ENCODE data around the gene MEAK7. TPM values are rescaled to one million over a fixed set of nuclear protein-coding genes. Genes with fewer than 3 reads are reported as not detected.
A peak's percentile ranks its signal among the peaks of the same experiment; 100 is the strongest.

MEAK7 gene
- total and polyA plus RNA-seq, 5 donors from 2014 or later = 5.8 to 11.9 (median 7.9) TPM

- ATAC-seq (ENCODE audit: low read depth in 2 of 2) = no peak
- Mint-ChIP-seq H3K4me1 (peaks cover 0 to 6% (median 3%) of the 10 kb centered on the region in 4 donors), H3K9me3 (peaks cover 0 to 20% (median 5%) of the 10 kb centered on the region in 7 donors), H3K27ac (no peak overlapping the region), H3K4me3 (no peak overlapping the region), H3K36me3 (peaks cover 39% of the 10 kb centered on the region), H3K27me3 (no peaks in the 10 kb centered on the region)
- Histone ChIP-seq H3K27ac (ENCODE audit: insufficient read depth, low read length, poor library complexity, severe bottlenecking) (no peak overlapping the region), H3K36me3 (ENCODE audit: control insufficient read depth, insufficient read depth, low read length) (peaks cover 13% of the 10 kb centered on the region), H3K27me3 (ENCODE audit: control insufficient read depth, insufficient read depth, low read length) (no peaks in the 10 kb centered on the region), H3K9me3 (ENCODE audit: control insufficient read depth in 2 of 2, low read length in 2 of 2) (peaks cover 4 to 17% of the 10 kb centered on the region in 2 experiments), H3K4me3 (ENCODE audit: low read depth, low read length) (no peak overlapping the region), H3K4me1 (ENCODE audit: control insufficient read depth, insufficient read depth, low read length, poor library complexity, severe bottlenecking) (no peaks in the 10 kb centered on the region)
- DNase-seq = no peak
Observed at GRCh38 chr16:84467256-84467655, 37.2 kb downstream of the MEAK7 start.

- H3K4me3 Mint-ChIP-seq = no peak overlapping the region
- H3K27ac Mint-ChIP-seq = no peak overlapping the region
- H3K9me3 Mint-ChIP-seq = peaks cover 0 to 18% (median 3%) of the 10 kb centered on the region in 7 donors
- no peaks in the 10 kb centered on the region for H3K27me3 ChIP-seq (ENCODE audit: control insufficient read depth, insufficient read depth, low read length)
- DNase-seq (no peak), ATAC-seq (ENCODE audit: low read depth in 2 of 2) (no peak)
- H3K4me1 ChIP-seq (ENCODE audit: control insufficient read depth, insufficient read depth, low read length, poor library complexity, severe bottlenecking) = no peaks in the 10 kb centered on the region
- H3K9me3 ChIP-seq (ENCODE audit: control insufficient read depth in 2 of 2, low read length in 2 of 2) = peaks cover 4 to 14% of the 10 kb centered on the region in 2 experiments
- peaks cover 36% of the 10 kb centered on the region for H3K36me3 Mint-ChIP-seq
- H3K27me3 Mint-ChIP-seq = no peaks in the 10 kb centered on the region
- H3K27ac ChIP-seq (ENCODE audit: insufficient read depth, low read length, poor library complexity, severe bottlenecking) = no peak overlapping the region
- peaks cover 0 to 6% (median 3%) of the 10 kb centered on the region in 4 donors for H3K4me1 Mint-ChIP-seq
- peaks cover 13% of the 10 kb centered on the region for H3K36me3 ChIP-seq (ENCODE audit: control insufficient read depth, insufficient read depth, low read length)
- H3K4me3 ChIP-seq (ENCODE audit: low read depth, low read length) = no peak overlapping the region
Observed at GRCh38 chr16:84466692-84467091, 37.8 kb downstream of the MEAK7 start.

DNA sequence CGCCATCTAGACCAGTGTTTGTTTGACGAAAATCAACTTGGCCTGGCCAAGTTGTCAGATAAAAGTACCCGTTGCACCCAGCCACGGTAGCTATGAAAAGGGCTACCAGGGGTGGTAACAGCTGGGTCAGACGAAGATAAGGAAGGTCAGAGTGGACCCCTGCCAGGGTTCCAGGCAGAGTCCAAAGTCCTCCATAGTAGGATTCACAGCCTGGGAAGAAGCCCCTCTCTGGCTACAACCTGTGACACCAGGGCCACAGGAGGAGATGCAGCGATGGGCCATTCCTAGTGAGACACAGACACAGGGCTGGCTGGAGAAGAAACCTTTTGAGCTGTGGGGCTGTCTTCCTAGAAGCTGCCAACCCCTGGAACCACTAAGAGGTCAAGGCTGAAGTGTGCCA is 39.3 kb downstream of the MEAK7 start:
- ATAC-seq (ENCODE audit: low read depth in 2 of 2) (no peak), DNase-seq (no peak)
- no peak overlapping the region for H3K27ac Mint-ChIP-seq
- peaks cover 0 to 16% (median 5%) of the 10 kb centered on the region in 7 donors for H3K9me3 Mint-ChIP-seq
- Histone ChIP-seq H3K27me3 (ENCODE audit: control insufficient read depth, insufficient read depth, low read length) (no peaks in the 10 kb centered on the region), H3K9me3 (ENCODE audit: control insufficient read depth in 2 of 2, low read length in 2 of 2) (peaks cover 4 to 14% of the 10 kb centered on the region in 2 experiments), H3K27ac (ENCODE audit: insufficient read depth, low read length, poor library complexity, severe bottlenecking) (no peak overlapping the region), H3K36me3 (ENCODE audit: control insufficient read depth, insufficient read depth, low read length) (peaks cover 13% of the 10 kb centered on the region), H3K4me3 (ENCODE audit: low read depth, low read length) (no peak overlapping the region), H3K4me1 (ENCODE audit: control insufficient read depth, insufficient read depth, low read length, poor library complexity, severe bottlenecking) (no peaks in the 10 kb centered on the region)
- H3K4me1 Mint-ChIP-seq = peaks cover 0 to 6% (median 3%) of the 10 kb centered on the region in 4 donors
- H3K27me3 Mint-ChIP-seq = no peaks in the 10 kb centered on the region
- peaks cover 38% of the 10 kb centered on the region for H3K36me3 Mint-ChIP-seq
- H3K4me3 Mint-ChIP-seq = no peak overlapping the region

DNA sequence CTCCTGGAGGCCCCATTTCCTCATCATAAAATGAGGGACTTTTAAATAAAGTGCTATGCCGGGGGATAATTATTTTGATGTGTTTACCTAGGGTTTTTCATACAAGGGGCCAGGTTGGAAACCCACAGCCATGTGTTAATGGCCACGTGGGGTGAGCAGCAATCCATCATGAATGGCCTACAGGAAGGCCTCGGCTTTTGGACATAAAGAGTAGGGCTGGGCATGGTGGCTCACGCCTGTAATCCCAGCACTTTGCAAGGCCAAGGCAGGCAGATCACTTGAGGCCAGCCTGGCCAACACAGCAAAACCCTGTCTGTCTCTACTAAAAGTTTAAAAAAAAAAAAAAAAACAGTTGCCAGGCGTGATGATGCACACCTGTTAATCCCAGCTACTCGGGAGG is 40.3 kb downstream of the MEAK7 start:
- Mint-ChIP-seq H3K36me3 (peaks cover 35% of the 10 kb centered on the region), H3K27ac (peak overlapping the region in 1 of 3 donors; percentile 59), H3K4me3 (no peak overlapping the region), H3K27me3 (no peaks in the 10 kb centered on the region), H3K9me3 (peaks cover 0 to 16% (median 5%) of the 10 kb centered on the region in 7 donors), H3K4me1 (peaks cover 0 to 6% (median 3%) of the 10 kb centered on the region in 4 donors)
- DNase-seq = no peak
- Histone ChIP-seq H3K27me3 (ENCODE audit: control insufficient read depth, insufficient read depth, low read length) (no peaks in the 10 kb centered on the region), H3K9me3 (ENCODE audit: control insufficient read depth in 2 of 2, low read length in 2 of 2) (peaks cover 4 to 14% of the 10 kb centered on the region in 2 experiments), H3K36me3 (ENCODE audit: control insufficient read depth, insufficient read depth, low read length) (peaks cover 13% of the 10 kb centered on the region), H3K27ac (ENCODE audit: insufficient read depth, low read length, poor library complexity, severe bottlenecking) (no peak overlapping the region), H3K4me1 (ENCODE audit: control insufficient read depth, insufficient read depth, low read length, poor library complexity, severe bottlenecking) (no peaks in the 10 kb centered on the region), H3K4me3 (ENCODE audit: low read depth, low read length) (no peak overlapping the region)
- ATAC-seq (ENCODE audit: low read depth in 2 of 2) = no peak

GRCh38 chr16:84463221-84463620 is 41.2 kb downstream of the MEAK7 start:
- H3K27me3 ChIP-seq (ENCODE audit: control insufficient read depth, insufficient read depth, low read length) = no peaks in the 10 kb centered on the region
- H3K27ac ChIP-seq (ENCODE audit: insufficient read depth, low read length, poor library complexity, severe bottlenecking) = no peak overlapping the region
- peaks cover 4 to 14% of the 10 kb centered on the region in 2 experiments for H3K9me3 ChIP-seq (ENCODE audit: control insufficient read depth in 2 of 2, low read length in 2 of 2)
- Mint-ChIP-seq H3K9me3 (peaks cover 0 to 16% (median 5%) of the 10 kb centered on the region in 7 donors), H3K27ac (peak overlapping the region in 1 of 3 donors; percentile 20), H3K4me1 (peaks cover 0 to 6% (median 3%) of the 10 kb centered on the region in 4 donors), H3K36me3 (peaks cover 35% of the 10 kb centered on the region), H3K4me3 (no peak overlapping the region), H3K27me3 (no peaks in the 10 kb centered on the region)
- no peak overlapping the region for H3K4me3 ChIP-seq (ENCODE audit: low read depth, low read length)
- DNase-seq (no peak), ATAC-seq (ENCODE audit: low read depth in 2 of 2) (no peak)
- H3K4me1 ChIP-seq (ENCODE audit: control insufficient read depth, insufficient read depth, low read length, poor library complexity, severe bottlenecking) = no peaks in the 10 kb centered on the region
- H3K36me3 ChIP-seq (ENCODE audit: control insufficient read depth, insufficient read depth, low read length) = peaks cover 13% of the 10 kb centered on the region

- Histone ChIP-seq H3K4me1 (ENCODE audit: control insufficient read depth, insufficient read depth, low read length, poor library complexity, severe bottlenecking) (no peaks in the 10 kb centered on the region), H3K27ac (ENCODE audit: insufficient read depth, low read length, poor library complexity, severe bottlenecking) (no peak overlapping the region), H3K9me3 (ENCODE audit: control insufficient read depth in 2 of 2, low read length in 2 of 2) (peaks cover 4 to 12% of the 10 kb centered on the region in 2 experiments), H3K27me3 (ENCODE audit: control insufficient read depth, insufficient read depth, low read length) (no peaks in the 10 kb centered on the region), H3K4me3 (ENCODE audit: low read depth, low read length) (no peak overlapping the region), H3K36me3 (ENCODE audit: control insufficient read depth, insufficient read depth, low read length) (peaks cover 13% of the 10 kb centered on the region)
- H3K27ac Mint-ChIP-seq = peak overlapping the region in 1 of 3 donors; percentile 20
- H3K4me3 Mint-ChIP-seq = no peak overlapping the region
- DNase-seq (no peak), ATAC-seq (ENCODE audit: low read depth in 2 of 2) (no peak)
- H3K4me1 Mint-ChIP-seq = peaks cover 0 to 6% (median 3%) of the 10 kb centered on the region in 4 donors
- H3K36me3 Mint-ChIP-seq = peaks cover 28% of the 10 kb centered on the region
- no peaks in the 10 kb centered on the region for H3K27me3 Mint-ChIP-seq
- peaks cover 0 to 11% (median 4%) of the 10 kb centered on the region in 7 donors for H3K9me3 Mint-ChIP-seq
Observed at GRCh38 chr16:84462296-84463210, 41.9 kb downstream of the MEAK7 start.

GRCh38 chr16:84461413-84462295 is 42.8 kb downstream of the MEAK7 start:
- DNase-seq = no peak
- H3K4me1 ChIP-seq (ENCODE audit: control insufficient read depth, insufficient read depth, low read length, poor library complexity, severe bottlenecking) = no peaks in the 10 kb centered on the region

More at GRCh38 chr16:84461413-84462295, 42.8 kb downstream of the MEAK7 start:
- Mint-ChIP-seq H3K9me3 (peaks cover 0 to 6% (median 1%) of the 10 kb centered on the region in 7 donors), H3K4me3 (no peak overlapping the region), H3K27ac (no peak overlapping the region), H3K27me3 (no peaks in the 10 kb centered on the region), H3K36me3 (peaks cover 19% of the 10 kb centered on the region), H3K4me1 (peaks cover 0 to 4% (median 3%) of the 10 kb centered on the region in 4 donors)
- Histone ChIP-seq H3K36me3 (ENCODE audit: control insufficient read depth, insufficient read depth, low read length) (peaks cover 5% of the 10 kb centered on the region), H3K9me3 (ENCODE audit: control insufficient read depth in 2 of 2, low read length in 2 of 2) (peaks cover under 1 to 4% of the 10 kb centered on the region in 2 experiments), H3K4me3 (ENCODE audit: low read depth, low read length) (no peak overlapping the region), H3K27me3 (ENCODE audit: control insufficient read depth, insufficient read depth, low read length) (no peaks in the 10 kb centered on the region), H3K27ac (ENCODE audit: insufficient read depth, low read length, poor library complexity, severe bottlenecking) (no peak overlapping the region)
- no peak for ATAC-seq (ENCODE audit: low read depth in 2 of 2)
